Upper lobe of left lung (tissue), 4 donors: Measurements from ENCODE around the gene CCDC3.

ENCODE experiments used
- POLR2A ChIP-seq, 4 donors: fragments of 450-650 bp; IDR thresholded peaks; one replicate each; pipeline ENCODE4 v1.5.1; 2016 to 2017; ENCODE audit warnings: antibody characterized with exemption in 4 of 4, mild to moderate bottlenecking in 2 of 4
- POLR2AphosphoS5 ChIP-seq, 2 donors: sonication (generic); formaldehyde crosslinking; IDR thresholded peaks; one replicate each; pipeline ENCODE4 v1.5.1; 2017; ENCODE audit warnings: antibody characterized with exemption in 2 of 2
- TF ChIP-seq, protein P1 (sequence below), 6 experiments: fragments of 450-650 bp in 4 of 6; fragments of 200-600 bp in 2 of 6; sonication (generic) in 2 of 6; IDR thresholded peaks; one replicate each; pipeline ENCODE4 v1.5.1; 2016 to 2019; ENCODE audit warnings: antibody characterized with exemption in 6 of 6

GRCh38 chr10:12862459-12862858 is 139.1 kb downstream of the CCDC3 start:
- TF ChIP-seq, protein P1, sequence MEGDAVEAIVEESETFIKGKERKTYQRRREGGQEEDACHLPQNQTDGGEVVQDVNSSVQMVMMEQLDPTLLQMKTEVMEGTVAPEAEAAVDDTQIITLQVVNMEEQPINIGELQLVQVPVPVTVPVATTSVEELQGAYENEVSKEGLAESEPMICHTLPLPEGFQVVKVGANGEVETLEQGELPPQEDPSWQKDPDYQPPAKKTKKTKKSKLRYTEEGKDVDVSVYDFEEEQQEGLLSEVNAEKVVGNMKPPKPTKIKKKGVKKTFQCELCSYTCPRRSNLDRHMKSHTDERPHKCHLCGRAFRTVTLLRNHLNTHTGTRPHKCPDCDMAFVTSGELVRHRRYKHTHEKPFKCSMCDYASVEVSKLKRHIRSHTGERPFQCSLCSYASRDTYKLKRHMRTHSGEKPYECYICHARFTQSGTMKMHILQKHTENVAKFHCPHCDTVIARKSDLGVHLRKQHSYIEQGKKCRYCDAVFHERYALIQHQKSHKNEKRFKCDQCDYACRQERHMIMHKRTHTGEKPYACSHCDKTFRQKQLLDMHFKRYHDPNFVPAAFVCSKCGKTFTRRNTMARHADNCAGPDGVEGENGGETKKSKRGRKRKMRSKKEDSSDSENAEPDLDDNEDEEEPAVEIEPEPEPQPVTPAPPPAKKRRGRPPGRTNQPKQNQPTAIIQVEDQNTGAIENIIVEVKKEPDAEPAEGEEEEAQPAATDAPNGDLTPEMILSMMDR (IDR thresholded peaks at IDR 0.05), result no peak
- TF ChIP-seq POLR2AphosphoS5 (IDR thresholded peaks at IDR 0.05) (no peak), POLR2A (IDR thresholded peaks at IDR 0.05) (no peak)
